ENCODE measurements around the gene BMPR1A.
"Not testable (repeated sequence)": the region's sequence is repeated elsewhere in the genome, so short reads cannot be mapped to it uniquely, and the experiment has no call there.

Gene BMPR1A

GRCh38 chr10:86898511-86898910 is 142.1 kb downstream of the BMPR1A start:
- DNase-seq, result no peak

GRCh38 chr10:86899132-86899531 is 142.7 kb downstream of the BMPR1A start:
- no peak for DNase-seq

- peak; percentile 47 for DNase-seq
Observed at GRCh38 chr10:86899670-86900276, 143.4 kb downstream of the BMPR1A start.

GRCh38 chr10:86900955-86901354 is 144.5 kb downstream of the BMPR1A start:
- peak; percentile 7 for DNase-seq

GRCh38 chr10:86904600-86904999 is 148.2 kb downstream of the BMPR1A start:
- no peak for DNase-seq

GRCh38 chr10:86905429-86905828 is 149.0 kb downstream of the BMPR1A start:
- no peak for DNase-seq

GRCh38 chr10:86914734-86915133 is 158.3 kb downstream of the BMPR1A start:
- DNase-seq, result peak; percentile 46

- DNase-seq, result peak; percentile 64
Observed at GRCh38 chr10:86918022-86918471, 161.6 kb downstream of the BMPR1A start.

- DNase-seq, result no peak
Observed at GRCh38 chr10:86922553-86922961, 166.1 kb downstream of the BMPR1A start.

- no peak for DNase-seq
Observed at GRCh38 chr10:86929468-86930380, 173.3 kb downstream of the BMPR1A start.

GRCh38 chr10:86931872-86932271 is 175.5 kb downstream of the BMPR1A start:
- DNase-seq, result peak; percentile 73

- DNase-seq, result no peak
Observed at GRCh38 chr10:86932674-86933073, 176.3 kb downstream of the BMPR1A start.

GRCh38 chr10:86934162-86934711 is 177.8 kb downstream of the BMPR1A start:
- not testable (repeated sequence) for DNase-seq

GRCh38 chr10:86936661-86937501 is 180.5 kb downstream of the BMPR1A start:
- DNase-seq, result peak; percentile 42

GRCh38 chr10:86937502-86938154 is 181.2 kb downstream of the BMPR1A start:
- no peak for DNase-seq

GRCh38 chr10:86938260-86938659 is 181.8 kb downstream of the BMPR1A start:
- DNase-seq, result no peak

GRCh38 chr10:86940076-86940475 is 183.7 kb downstream of the BMPR1A start:
- not testable (repeated sequence) for DNase-seq

GRCh38 chr10:86940677-86941076 is 184.3 kb downstream of the BMPR1A start:
- no peak for DNase-seq

GRCh38 chr10:86941426-86941825 is 185.0 kb downstream of the BMPR1A start:
- no peak for DNase-seq

- no peak for DNase-seq
Observed at GRCh38 chr10:86941991-86942421, 185.6 kb downstream of the BMPR1A start.

- no peak for DNase-seq
Observed at GRCh38 chr10:86942441-86943315, 186.3 kb downstream of the BMPR1A start.

Measured in HCEC 1CT (cell line).